ENCODE results near the gene SPACA7. TPM values are rescaled to one million over a fixed set of nuclear protein-coding genes. Genes with fewer than 3 reads are reported as not detected.

SPACA7 gene
- total and polyA plus RNA-seq, 2 of the 13 experiments (the other 11 are each of a cell fraction or from before 2014, with no cell fraction given), result not detected

DNA sequence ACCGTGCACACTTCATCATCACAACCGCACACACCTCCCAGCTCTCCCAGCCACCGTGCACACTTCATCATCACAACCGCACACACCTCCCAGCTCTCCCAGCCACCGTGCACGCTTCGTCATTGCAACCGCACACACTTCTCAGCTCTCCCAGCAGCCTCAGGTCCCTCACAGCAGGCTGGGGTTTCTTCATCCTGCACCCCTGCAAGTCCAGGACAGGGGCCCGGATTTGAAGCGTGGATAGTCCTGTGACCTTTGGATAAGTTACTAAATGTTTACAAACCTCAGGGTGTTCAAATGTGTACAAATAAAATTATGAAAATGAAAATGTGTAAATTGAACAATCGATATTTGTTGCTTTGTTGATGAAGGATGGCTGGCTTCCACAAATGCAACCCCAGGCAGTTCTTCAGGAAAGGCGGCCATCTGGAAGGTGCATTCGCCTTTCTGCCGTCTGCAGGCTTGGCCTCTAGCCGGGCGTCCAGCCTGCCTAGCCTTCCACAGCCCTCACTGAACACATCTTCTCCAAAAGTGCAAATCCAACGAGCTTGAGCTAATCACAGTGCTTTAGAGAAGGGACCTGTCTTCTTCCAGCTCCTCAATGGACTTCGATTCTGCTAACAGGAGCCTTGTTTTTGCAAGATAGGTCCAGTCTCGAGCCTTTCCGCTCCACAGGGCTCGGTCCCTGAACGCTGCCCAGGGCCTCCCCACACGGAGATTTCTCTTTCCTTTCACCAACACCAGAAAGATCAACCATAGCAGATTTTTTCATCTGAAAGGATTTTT, 74.2 kb downstream of the SPACA7 start:
- intact Hi-C loops (cut with micrococcal nuclease; ENCODE audit: unreplicated experiment) (no loop called here), in situ Hi-C loops (cut with HindIII; ENCODE audit: extremely low pct_ligation_motif_present, low pct_unique_long_range_greater_than_20kb) (no loop called here)
- Histone ChIP-seq H3K4me3 (replicated peaks in 1 of 3; ENCODE audit: insufficient read depth in 1 of 3, low read depth in 2 of 3, low read length in 3 of 3) (no peak overlapping the region), H3K4me1 (ENCODE audit: insufficient read depth, low read length) (no peaks in the 10 kb centered on the region), H3K4me2 (ENCODE audit: low read depth, low read length) (no peak overlapping the region), H3K27me3 (ENCODE audit: control insufficient read depth in 1 of 2, insufficient read depth in 2 of 2, low read length in 2 of 2) (peaks cover 21 to 94% of the 10 kb centered on the region in 2 experiments), H3K27ac (ENCODE audit: extremely low read length, insufficient read depth, low read length) (no peak overlapping the region), H3K79me2 (ENCODE audit: insufficient read depth, low read length) (no peaks in the 10 kb centered on the region), H3K9ac (ENCODE audit: insufficient read depth, low read depth, low read length) (no peak overlapping the region), H3K36me3 (replicated peaks in 1 of 2; ENCODE audit: control insufficient read depth in 1 of 2, insufficient read depth in 2 of 2, low read length in 2 of 2) (no peaks in the 10 kb centered on the region), H4K20me1 (ENCODE audit: insufficient read depth, low read length) (no peaks in the 10 kb centered on the region), H3K9me3 (ENCODE audit: low read length) (no peaks in the 10 kb centered on the region), H2AFZ (ENCODE audit: low read length) (no peak overlapping the region)
- no peak for TF ChIP-seq SKI (IDR thresholded peaks at IDR 0.05; ENCODE audit: partially characterized antibody)
- TF ChIP-seq, protein P1, sequence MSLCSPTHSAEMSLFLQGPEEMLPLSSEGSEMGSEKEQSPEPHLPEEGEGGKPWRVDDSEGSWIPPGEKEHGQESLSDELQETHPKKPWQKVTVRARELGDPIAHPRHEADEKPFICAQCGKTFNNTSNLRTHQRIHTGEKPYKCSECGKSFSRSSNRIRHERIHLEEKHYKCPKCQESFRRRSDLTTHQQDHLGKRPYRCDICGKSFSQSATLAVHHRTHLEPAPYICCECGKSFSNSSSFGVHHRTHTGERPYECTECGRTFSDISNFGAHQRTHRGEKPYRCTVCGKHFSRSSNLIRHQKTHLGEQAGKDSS (CRISPR knock-in tag; IDR thresholded peaks at IDR 0.05; ENCODE audit: borderline replicate concordance, low read depth), result no peak
- TF ChIP-seq TBX3 (IDR thresholded peaks at IDR 0.05; ENCODE audit: borderline replicate concordance), result no peak
- no peak for TF ChIP-seq GTF3A (CRISPR knock-in tag; conservative IDR thresholded peaks at IDR 0.05)
- TF ChIP-seq ZBTB33 (CRISPR knock-in tag; IDR thresholded peaks at IDR 0.05), result no peak
- no peak for TF ChIP-seq ZNF12 (CRISPR knock-in tag; IDR thresholded peaks at IDR 0.05)
- TF ChIP-seq SMYD3 (CRISPR knock-in tag; IDR thresholded peaks at IDR 0.05), result no peak
- TF ChIP-seq, protein P2, sequence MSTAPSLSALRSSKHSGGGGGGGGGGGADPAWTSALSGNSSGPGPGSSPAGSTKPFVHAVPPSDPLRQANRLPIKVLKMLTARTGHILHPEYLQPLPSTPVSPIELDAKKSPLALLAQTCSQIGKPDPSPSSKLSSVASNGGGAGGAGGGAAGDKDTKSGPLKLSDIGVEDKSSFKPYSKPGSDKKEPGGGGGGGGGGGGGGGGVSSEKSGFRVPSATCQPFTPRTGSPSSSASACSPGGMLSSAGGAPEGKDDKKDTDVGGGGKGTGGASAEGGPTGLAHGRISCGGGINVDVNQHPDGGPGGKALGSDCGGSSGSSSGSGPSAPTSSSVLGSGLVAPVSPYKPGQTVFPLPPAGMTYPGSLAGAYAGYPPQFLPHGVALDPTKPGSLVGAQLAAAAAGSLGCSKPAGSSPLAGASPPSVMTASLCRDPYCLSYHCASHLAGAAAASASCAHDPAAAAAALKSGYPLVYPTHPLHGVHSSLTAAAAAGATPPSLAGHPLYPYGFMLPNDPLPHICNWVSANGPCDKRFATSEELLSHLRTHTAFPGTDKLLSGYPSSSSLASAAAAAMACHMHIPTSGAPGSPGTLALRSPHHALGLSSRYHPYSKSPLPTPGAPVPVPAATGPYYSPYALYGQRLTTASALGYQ (CRISPR knock-in tag; IDR thresholded peaks at IDR 0.05), result no peak
- TF ChIP-seq CCAR2 (optimal IDR thresholded peaks at IDR 0.05; ENCODE audit: low read depth, low read length), result no peak
- no peak for TF ChIP-seq ZNF598 (CRISPR knock-in tag; IDR thresholded peaks at IDR 0.05; ENCODE audit: borderline replicate concordance)
- no TSS peak for BruUV-seq (replicated peaks)
- WGBS (ENCODE audit: low lambda C conversion rate), result 39% methylated on average over 23 of the region's 23 CpGs
- DNase-seq (ENCODE audit: low spot score), result no peak
- FAIRE-seq, result no peak
- POLR2A ChIA-PET, result no interaction called here
- CTCF ChIA-PET (ENCODE audit: low intra/inter-chr PET ratio, low total read pairs), result no interaction called here
- ATAC-seq, result no peak

Data from HepG2 (cell line).